ENCODE results near the gene PHTF1.

The PHTF1 gene

GRCh38 chr1:113714606-113715269 lies 44.5 kb downstream of the PHTF1 start:
- no peak for DNase-seq

GRCh38 chr1:113701429-113701828 lies 57.9 kb downstream of the PHTF1 start:
- no peak for DNase-seq

GRCh38 chr1:113694910-113695309 lies 64.4 kb downstream of the PHTF1 start:
- no peak for DNase-seq

GRCh38 chr1:113692824-113693431 lies 66.4 kb downstream of the PHTF1 start:
- DNase-seq = no peak

- no peak for DNase-seq
These were observed 66.9 kb downstream of the PHTF1 start for GRCh38 chr1:113692342-113692741.

- no peak for DNase-seq
These were observed 68.1 kb downstream of the PHTF1 start for GRCh38 chr1:113691184-113691583.

GRCh38 chr1:113686891-113687618 lies 72.2 kb downstream of the PHTF1 start:
- DNase-seq = no peak

- DNase-seq = no peak
These were observed 75.1 kb downstream of the PHTF1 start for GRCh38 chr1:113684153-113684541.

- DNase-seq = no peak
These were observed 75.7 kb downstream of the PHTF1 start for GRCh38 chr1:113683384-113684152.

- DNase-seq = peak; percentile 76
These were observed 77.5 kb downstream of the PHTF1 start for GRCh38 chr1:113681596-113682337.

- DNase-seq = no peak
These were observed 81.2 kb downstream of the PHTF1 start for GRCh38 chr1:113678159-113678469.

GRCh38 chr1:113677250-113678158 lies 81.8 kb downstream of the PHTF1 start:
- DNase-seq = peak; percentile 93

GRCh38 chr1:113676524-113676923 lies 82.8 kb downstream of the PHTF1 start:
- no peak for DNase-seq

- DNase-seq = no peak
These were observed 84.0 kb downstream of the PHTF1 start for GRCh38 chr1:113675302-113675701.

GRCh38 chr1:113674591-113674990 lies 84.7 kb downstream of the PHTF1 start:
- DNase-seq = no peak

- DNase-seq = no peak
These were observed 86.8 kb downstream of the PHTF1 start for GRCh38 chr1:113672491-113672890.

GRCh38 chr1:113670650-113671049 lies 88.6 kb downstream of the PHTF1 start:
- no peak for DNase-seq

- DNase-seq = no peak
These were observed 89.3 kb downstream of the PHTF1 start for GRCh38 chr1:113669988-113670387.

GRCh38 chr1:113666126-113666525 lies 93.2 kb downstream of the PHTF1 start:
- no peak for DNase-seq

- DNase-seq = no peak
These were observed 94.2 kb downstream of the PHTF1 start for GRCh38 chr1:113665071-113665470.

- DNase-seq = no peak
These were observed 95.9 kb downstream of the PHTF1 start for GRCh38 chr1:113663165-113663951.
